KOPT-K1 (cell line): ENCODE data around the gene OTOR.

Source experiments
- H3K27ac ChIP-seq: fragments of 200-600 bp; sonication (generic); 2 replicates; pipeline ENCODE4 v1.5.1; 2016; ENCODE audit warnings: antibody characterized with exemption, mild to moderate bottlenecking, low read depth, low read length; ENCODE audit not compliant: poor library complexity, severe bottlenecking
- H3K36me3 ChIP-seq: fragments of 200-600 bp; sonication (generic); 2 replicates; pipeline ENCODE4 v1.5.1; 2017; ENCODE audit warnings: antibody characterized with exemption, mild to moderate bottlenecking, low read length, moderate library complexity; ENCODE audit not compliant: insufficient read depth
- H3K9me3 ChIP-seq: fragments of 200-600 bp; sonication (generic); 2 replicates; pipeline ENCODE4 v1.5.1; 2017; ENCODE audit warnings: antibody characterized with exemption, low read length, mild to moderate bottlenecking; ENCODE audit not compliant: insufficient read depth, poor library complexity, severe bottlenecking

Gene OTOR

DNA sequence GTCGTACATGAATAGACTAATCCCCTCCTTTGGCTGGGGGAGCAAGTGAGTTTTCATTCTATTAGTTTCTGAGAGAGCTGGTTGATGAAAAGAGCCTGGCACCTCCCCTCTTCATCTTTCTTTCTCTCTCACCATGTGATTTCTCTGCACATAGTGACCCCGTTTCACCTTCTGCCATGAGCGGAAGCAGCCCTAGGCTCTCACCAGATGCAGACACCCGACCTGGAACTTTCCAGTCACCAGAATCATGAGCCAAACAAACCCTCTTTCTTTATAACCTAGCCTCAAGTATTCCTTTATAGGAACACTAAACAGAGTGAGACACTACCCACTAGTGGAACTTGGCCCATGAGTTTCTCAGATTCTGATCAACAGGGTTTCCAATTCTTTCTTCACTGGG, 16.4 kb downstream of the OTOR start:
- no peak overlapping the region for H3K27ac ChIP-seq
- H3K36me3 ChIP-seq, result no peaks in the 10 kb centered on the region
- no peaks in the 10 kb centered on the region for H3K9me3 ChIP-seq

DNA sequence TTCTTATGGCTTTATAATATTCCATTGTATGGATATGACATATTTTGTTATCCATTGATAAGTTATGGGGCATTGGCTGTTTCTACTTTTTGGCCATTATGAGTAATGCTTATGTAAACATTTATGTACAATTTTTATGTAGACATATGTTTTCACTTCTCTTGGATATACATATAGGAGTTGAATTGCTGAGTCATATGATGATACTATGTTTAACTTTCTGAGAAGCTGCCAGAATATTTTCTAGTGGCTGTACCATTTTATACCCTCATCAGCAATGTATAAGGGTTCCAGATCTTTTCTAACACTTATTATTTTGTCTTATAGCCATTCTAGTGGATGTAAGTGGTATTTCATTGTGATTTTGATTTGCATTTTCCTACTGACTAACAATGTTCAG, 23.1 kb downstream of the OTOR start:
- no peaks in the 10 kb centered on the region for H3K9me3 ChIP-seq
- H3K36me3 ChIP-seq, result no peaks in the 10 kb centered on the region
- H3K27ac ChIP-seq, result no peak overlapping the region

DNA sequence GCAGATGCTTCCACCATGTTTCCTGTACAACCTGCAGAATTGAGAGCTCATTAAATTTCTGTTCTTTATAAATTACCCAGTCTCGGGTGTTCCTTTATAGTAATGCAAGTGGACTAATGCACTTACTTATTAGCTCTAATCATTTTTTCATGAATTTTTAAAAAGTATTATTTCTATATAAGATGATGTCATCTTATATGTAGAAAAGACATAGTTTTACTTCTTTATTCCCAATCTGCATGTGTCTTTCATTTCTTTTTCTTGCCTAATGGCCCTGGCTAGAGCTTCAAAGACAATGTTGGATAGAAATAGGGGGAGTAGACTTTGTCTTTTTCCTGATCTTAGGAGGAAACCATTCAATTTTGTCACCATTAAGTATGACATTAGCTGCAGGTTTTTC, 27.8 kb downstream of the OTOR start:
- Histone ChIP-seq H3K27ac (no peak overlapping the region), H3K36me3 (no peaks in the 10 kb centered on the region), H3K9me3 (no peaks in the 10 kb centered on the region)

DNA sequence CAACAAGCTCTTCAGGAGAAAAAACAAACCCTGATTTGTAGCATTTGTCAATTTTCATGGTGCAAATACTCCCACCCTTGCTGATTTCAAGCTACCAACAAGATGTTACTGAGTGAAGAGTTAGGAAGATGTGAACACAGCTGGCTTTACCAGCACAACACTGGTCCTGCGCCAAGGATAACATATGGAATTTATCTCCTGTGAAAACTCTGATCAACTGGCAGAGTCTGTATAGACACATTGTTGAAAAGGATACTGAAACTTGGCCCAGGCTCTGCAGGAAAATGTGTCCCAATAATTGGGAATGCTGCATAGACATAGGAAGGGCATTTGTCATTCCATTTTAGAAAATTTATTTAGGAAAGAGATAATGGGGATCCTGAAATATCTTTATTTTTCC, 29.0 kb downstream of the OTOR start:
- no peaks in the 10 kb centered on the region for H3K9me3 ChIP-seq
- H3K36me3 ChIP-seq, result no peaks in the 10 kb centered on the region
- no peak overlapping the region for H3K27ac ChIP-seq

DNA sequence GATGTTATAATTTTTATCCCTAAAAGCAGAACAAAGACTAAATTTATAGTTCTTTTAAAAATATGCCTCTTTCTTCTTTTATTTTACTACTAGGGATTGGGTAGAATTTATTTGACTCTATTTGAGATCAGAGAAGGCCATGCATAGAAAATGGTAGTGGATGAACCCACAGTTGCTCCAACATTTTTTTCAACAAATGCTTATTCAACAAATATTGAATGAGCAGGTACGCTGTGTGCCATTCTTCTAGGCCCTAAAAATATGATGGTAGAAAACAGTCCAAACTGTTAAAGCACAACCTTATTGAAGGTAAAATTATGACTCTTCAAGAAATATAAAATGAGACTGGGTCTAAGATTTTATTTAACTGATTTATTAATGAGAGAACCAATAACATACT, 30.0 kb downstream of the OTOR start:
- no peaks in the 10 kb centered on the region for H3K36me3 ChIP-seq
- no peaks in the 10 kb centered on the region for H3K9me3 ChIP-seq
- no peak overlapping the region for H3K27ac ChIP-seq

DNA sequence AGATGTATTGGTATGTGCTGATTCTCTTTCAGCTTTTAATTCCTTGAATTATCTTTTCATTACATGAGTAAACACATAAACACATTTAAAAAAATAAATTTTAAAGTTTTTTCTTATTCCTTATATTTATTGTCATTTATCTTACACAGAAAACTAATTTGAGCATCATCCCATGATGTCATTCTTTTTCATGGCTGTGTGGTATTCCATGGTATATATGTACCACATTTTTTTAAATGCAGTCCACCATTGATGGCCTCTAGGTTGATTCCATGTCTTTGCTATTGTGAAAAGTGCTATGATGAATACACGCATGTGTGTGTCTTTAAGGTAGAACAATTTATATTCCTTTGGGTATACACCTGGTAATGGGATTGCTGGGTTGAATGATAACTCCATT, 33.3 kb downstream of the OTOR start:
- Histone ChIP-seq H3K9me3 (no peaks in the 10 kb centered on the region), H3K36me3 (no peaks in the 10 kb centered on the region), H3K27ac (no peak overlapping the region)

DNA sequence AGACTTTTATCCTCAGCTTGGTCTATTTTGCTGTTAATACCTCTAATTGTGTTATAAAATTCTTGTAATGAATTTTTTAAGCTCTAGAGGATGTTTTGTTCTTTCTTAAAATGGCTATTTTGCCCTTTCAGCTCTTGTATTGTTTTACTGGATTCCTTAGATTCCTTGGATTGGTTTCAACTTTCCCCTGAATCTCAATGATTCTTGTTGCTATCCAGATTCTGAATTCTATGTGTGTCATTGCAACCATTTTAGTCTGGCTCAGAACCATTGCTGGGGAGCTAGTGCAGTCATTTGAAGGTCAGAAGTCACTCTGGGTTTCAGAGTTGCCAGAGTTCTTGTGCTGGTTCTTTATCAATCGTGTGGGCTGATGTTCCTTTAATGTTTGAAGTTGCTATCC, 37.1 kb downstream of the OTOR start:
- Histone ChIP-seq H3K36me3 (no peaks in the 10 kb centered on the region), H3K9me3 (no peaks in the 10 kb centered on the region), H3K27ac (no peak overlapping the region)
